DMS 273 (cell line): ENCODE data around the gene SNU13.
A peak's percentile ranks its signal among the peaks of the same experiment; 100 is the strongest.
"Not testable (repeated sequence)": the region's sequence is repeated elsewhere in the genome, so short reads cannot be mapped to it uniquely, and the experiment has no call there.

Source experiments
- DNase-seq: peaks from one replicate; lab custom pipeline; 2025; ENCODE audit not compliant: unreplicated experiment; lab: John Stamatoyannopoulos, UW

Gene SNU13

GRCh38 chr22:41688365-41689211 lies at the start of gene SNU13:
TSS of gene SNU13 (minus strand) at chr22:41688867. CDS start at chr22:41688796, 71 bp downstream.
- DNase-seq = peak; percentile 96

GRCh38 chr22:41733241-41733640 lies 44.6 kb upstream of the SNU13 start:
- not testable (repeated sequence) for DNase-seq

GRCh38 chr22:41732096-41732772 lies 43.6 kb upstream of the SNU13 start:
- DNase-seq = no peak

- DNase-seq = no peak
Observed at GRCh38 chr22:41731609-41732008, 42.9 kb upstream of the SNU13 start.

- no peak for DNase-seq
Observed at GRCh38 chr22:41725510-41726110, 36.9 kb upstream of the SNU13 start.

GRCh38 chr22:41722496-41722895 lies 33.8 kb upstream of the SNU13 start:
- no peak for DNase-seq

GRCh38 chr22:41713004-41713403 lies 24.3 kb upstream of the SNU13 start:
- no peak for DNase-seq

GRCh38 chr22:41709341-41709740 lies 20.7 kb upstream of the SNU13 start:
- DNase-seq = no peak

GRCh38 chr22:41702763-41703162 lies 14.1 kb upstream of the SNU13 start:
- no peak for DNase-seq

- DNase-seq = no peak
Observed at GRCh38 chr22:41700108-41700364, 11.4 kb upstream of the SNU13 start.

- DNase-seq = no peak
Observed at GRCh38 chr22:41699264-41700107, 10.8 kb upstream of the SNU13 start, which contains the start of gene MEI1. TSS of gene MEI1 (plus strand) at chr22:41699503. CDS start at chr22:41699539, 36 bp downstream.

GRCh38 chr22:41697126-41697775 lies 8.6 kb upstream of the SNU13 start:
- peak; percentile 89 for DNase-seq

- DNase-seq = no peak
Observed at GRCh38 chr22:41696703-41697102, 8.0 kb upstream of the SNU13 start.

- DNase-seq = no peak
Observed at GRCh38 chr22:41695211-41695610, 6.5 kb upstream of the SNU13 start.

- DNase-seq = peak; percentile 33
Observed at GRCh38 chr22:41690476-41690875, 1.8 kb upstream of the SNU13 start.

- DNase-seq = peak; percentile 60
Observed at GRCh38 chr22:41687901-41688364, 734 bp downstream of the SNU13 start.

- DNase-seq = not testable (repeated sequence)
Observed at GRCh38 chr22:41686890-41687289, 1.8 kb downstream of the SNU13 start.

GRCh38 chr22:41684194-41684593 lies 4.5 kb downstream of the SNU13 start:
- no peak for DNase-seq

- peak; percentile 10 for DNase-seq
Observed at GRCh38 chr22:41683616-41684015, 5.1 kb downstream of the SNU13 start.

GRCh38 chr22:41683052-41683451 lies 5.6 kb downstream of the SNU13 start:
- DNase-seq = no peak
